GM21515 (cell line): ENCODE results near the gene ZCCHC8.
"Not testable (repeated sequence)": the region's sequence is repeated elsewhere in the genome, so short reads cannot be mapped to it uniquely, and the experiment has no call there.

ENCODE experiments used
- ATAC-seq: cut with Tn5 transposase; IDR thresholded peaks from one replicate; pipeline ENCODE4 v1.9.1; 2021; ENCODE audit not compliant: unreplicated experiment

ZCCHC8 gene

DNA sequence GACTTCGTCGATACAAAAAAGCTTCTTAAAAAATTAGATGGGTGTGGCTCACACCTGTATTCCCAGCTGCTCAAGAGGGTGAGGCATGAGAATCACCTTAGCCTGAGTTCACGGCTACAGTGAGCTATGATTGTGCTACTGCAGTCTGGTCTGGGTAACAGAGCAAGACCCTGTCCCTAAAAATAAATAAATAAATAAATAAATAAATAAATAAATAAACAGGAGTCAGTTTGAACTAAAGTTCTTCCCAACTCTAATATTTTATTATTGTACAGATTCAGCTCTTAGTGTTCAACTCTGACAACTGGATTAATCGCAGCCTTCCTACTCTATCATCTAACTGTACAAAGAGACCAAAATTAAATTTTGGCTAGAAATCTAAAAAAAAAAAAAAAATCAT, 65.5 kb downstream of the ZCCHC8 start:
- ATAC-seq: no peak

DNA sequence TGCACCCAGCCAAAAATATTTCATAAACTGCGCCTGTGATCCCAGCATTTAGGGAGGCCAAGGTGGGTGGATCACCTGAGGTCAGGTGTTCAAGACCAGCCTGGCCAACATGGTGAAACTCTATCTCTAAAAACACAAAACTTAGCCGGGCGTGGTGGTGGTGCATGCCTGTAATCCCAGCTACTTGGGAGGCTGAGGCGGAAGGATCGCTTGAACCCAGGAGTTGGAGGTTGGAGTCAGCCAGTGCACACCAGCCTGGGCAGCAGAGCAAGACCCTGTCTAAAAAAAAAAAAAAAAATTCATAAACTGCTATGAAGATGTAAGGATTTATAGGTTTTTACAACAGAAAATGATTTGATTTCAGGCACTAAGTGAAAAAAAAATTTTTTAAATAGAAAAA, 71.7 kb downstream of the ZCCHC8 start:
- not testable (repeated sequence) for ATAC-seq

- no peak for ATAC-seq
Observed at GRCh38 chr12:122427403-122427802, 73.3 kb downstream of the ZCCHC8 start.

DNA sequence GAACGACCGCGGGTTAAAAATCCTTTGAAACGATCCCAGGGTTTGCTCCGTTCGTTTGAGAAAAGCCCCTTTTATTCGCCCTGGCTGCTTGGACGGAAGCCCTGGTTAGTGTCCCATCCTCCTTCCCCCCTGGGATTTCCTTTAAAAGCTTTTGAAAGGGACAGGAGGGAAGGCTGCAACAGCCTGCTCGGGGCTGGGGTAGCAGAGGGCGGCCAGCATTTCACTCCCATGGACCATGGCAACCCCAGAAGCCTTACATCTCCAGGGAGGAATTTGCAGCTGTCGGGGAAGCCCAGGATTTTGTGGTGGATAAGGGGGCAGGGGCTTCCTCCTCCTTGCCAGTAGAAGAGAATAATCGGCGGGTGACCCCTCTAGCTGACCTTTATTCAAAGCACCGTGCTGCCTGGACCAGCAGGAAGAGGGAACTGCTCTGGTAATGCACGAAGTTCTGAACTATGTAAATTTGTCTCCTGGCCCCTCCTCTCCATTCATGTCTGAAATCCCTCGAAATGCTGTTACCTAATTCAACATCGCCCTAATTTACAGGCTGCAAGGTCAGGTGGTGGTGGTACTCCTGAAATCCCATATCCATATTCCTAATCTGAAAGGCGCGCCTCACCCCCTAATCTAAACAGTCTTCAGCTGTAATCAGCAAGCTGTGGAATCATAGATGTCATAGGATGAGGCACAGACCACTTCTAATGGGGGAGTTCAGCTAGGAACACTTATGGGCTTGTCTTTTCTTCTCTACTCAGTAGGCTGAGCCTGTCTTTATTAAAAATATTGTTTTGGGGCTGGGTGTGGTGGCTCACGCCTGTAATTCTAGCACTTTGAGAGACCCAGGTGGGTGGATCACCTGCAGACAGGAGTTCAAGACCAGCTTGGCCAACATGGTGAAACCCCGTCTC, 77.2 kb downstream of the ZCCHC8 start:
- ATAC-seq: no peak

DNA sequence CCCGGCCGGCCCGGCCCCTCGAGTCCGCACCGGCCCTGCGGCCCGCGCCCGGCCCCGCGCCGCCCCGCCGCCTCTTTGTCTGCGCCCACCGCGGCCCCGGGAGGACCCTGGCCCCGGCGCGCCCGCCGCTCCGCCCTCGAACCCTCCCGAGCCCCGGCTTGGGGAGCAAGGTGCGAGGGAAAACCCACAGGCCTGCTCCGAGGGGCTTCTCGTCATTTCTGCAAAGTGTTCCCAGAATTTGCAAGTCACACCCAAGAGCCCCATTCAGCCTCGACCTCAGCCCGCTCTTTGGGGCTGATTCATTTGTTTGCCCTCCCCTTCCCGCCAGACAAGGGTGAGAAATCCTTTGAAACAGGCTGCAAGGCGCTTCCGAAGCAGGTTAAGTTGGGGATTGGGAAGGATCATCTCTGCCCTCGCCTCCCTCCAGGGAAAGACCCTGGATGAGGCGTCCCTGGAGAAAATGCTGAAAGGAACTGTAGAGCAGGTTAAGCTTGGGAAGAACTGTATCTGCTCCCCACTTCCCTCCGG, 77.9 kb downstream of the ZCCHC8 start:
- ATAC-seq: no peak

GRCh38 chr12:122421821-122422729, 78.7 kb downstream of the ZCCHC8 start, which contains the start of gene CLIP1:
CLIP1 (minus strand) TSS chr12:122422669; CDS start chr12:122380452, 42,217 bp downstream.
- peak; percentile 62 for ATAC-seq
